ENCODE results near the gene PDE6A.
"Not testable (repeated sequence)": the region's sequence is repeated elsewhere in the genome, so short reads cannot be mapped to it uniquely, and the experiment has no call there.

The PDE6A gene

DNA sequence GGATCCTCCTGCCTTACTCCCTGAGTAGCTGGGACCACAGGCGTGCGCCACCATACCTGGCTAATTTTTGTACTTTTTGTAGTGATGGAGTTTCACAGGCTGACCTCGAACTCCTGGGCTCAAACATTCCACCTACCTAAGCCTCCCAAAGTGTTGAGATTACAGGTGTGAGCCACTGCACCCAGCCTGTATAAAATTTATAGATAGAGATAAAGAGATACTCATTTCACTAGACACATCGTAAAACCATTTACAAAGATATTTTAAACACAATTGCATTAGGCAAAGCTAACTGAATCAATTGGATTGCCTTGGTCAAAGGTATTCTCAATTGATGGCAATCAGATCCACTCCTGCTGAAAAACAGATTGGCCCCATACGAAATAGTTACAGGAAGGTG lies 52.0 kb downstream of the PDE6A start:
- DNase-seq = no peak

DNA sequence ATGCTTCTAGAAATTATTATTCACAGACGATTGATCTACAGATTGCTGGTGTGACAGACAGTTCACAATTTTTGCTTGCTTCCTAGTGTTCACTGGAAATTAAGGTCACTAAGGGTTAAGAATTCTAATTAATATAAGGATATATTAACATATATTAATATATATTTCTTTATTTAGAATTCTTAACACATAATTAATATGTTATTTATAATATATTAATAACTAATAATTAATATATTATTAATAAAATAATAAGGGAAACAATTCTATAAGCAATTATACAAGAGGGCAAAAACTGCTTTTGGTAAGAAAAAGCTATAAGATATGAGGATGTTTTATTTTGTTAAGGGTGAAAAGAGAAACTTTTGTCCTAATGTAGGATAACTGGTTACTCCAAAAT lies 56.3 kb downstream of the PDE6A start:
- DNase-seq = no peak

DNA sequence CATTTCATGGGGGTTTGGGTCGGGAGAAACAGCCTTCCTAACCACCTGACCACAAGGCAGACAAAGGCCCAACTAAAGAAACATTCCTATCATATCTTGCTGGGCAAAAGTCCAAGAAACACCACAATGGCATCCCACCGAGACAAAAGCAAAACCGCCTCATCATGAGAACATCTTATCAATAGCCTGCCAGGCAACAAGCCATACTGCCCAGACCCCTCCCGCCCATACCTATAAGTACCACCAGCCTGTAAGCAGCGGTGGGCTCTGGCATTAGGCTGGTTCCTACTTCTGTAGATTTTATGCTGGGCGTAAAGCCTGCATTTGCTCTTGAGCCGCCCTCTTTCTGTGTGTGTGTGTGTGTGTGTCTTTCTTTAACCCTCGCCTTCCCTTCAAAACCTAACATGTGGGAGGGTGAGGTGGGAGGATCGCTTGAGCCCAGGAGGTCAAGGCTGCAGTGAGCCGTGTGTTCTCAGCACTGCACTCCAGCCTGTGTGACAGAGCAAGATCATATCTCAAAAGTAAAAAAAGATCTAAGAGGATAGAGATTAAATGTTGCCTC lies 56.9 kb downstream of the PDE6A start:
- no peak for DNase-seq

DNA sequence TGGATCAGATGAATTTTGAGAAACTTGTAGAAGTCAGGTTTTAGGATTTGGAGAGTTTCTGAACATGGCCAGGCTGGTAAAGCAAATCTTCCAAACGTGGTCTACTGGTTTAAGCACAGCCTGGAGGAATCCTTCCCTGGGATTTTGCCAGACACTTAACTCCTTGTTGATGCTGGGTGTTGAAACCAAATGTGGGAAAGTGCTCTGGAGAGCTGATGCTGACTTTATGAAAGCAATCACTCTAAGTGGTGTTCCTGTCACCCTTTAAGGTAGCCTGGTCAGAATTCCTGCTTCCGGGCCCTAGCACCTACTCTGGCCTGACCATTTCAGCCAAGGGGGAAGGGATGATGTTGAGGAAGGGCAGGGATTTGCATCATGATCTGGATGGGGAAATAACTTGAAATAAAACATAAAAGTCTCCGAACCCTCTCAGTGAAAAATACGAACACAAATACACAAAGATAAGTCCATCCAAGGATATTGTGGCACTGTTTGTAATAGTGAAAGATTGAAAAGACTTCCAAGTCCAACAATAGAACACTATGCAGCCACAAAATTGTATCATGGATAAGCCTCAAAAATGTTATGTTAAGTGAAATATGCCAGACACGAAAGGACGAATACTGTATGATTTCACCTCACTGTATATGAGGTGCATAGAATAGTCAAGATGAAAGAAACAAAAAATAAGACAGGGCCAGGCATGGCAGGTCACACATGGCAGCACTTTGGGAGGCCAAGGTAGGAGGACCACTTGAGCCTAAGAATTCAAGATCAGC lies 57.7 kb downstream of the PDE6A start:
- DNase-seq = no peak

DNA sequence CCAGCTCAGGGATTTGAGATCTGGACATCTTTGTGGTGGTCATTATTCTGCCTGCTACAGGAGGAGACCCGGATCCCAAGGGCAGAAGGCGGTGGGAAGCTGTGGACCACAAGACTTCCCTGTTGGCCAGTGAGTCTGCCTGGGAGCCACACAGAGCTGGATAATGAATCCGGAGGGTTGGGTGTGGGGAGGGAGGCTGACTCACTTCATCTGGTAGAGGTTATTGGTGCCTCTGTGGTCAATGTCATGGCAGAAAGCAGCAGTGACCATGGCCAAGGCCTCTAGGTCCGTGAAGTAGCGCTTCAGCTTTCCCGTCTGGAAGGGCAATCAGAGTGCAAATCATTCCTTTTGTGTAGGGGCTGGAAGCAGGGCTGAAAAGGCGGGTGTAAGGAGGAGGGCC lies 58.5 kb downstream of the PDE6A start:
- no peak for DNase-seq

DNA sequence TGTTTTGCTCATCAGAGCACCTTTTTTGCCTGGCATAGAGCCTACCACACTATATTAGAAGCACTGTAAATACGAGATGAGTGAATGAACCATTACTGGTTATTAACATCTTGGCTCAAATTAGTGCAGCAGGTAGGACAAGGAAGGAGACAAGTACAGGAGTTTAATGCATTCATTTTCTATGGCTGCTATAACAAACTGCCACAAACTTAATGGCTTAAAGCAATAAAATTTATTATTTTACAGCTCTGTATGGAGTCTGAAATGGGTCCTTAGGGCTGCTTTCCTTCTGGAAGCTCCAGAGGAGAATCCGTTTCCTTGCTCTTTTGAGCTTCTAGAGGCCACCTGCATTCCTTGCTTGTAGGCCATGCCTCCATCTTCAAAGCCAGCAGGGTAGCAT lies 59.1 kb downstream of the PDE6A start:
- no peak for DNase-seq

DNA sequence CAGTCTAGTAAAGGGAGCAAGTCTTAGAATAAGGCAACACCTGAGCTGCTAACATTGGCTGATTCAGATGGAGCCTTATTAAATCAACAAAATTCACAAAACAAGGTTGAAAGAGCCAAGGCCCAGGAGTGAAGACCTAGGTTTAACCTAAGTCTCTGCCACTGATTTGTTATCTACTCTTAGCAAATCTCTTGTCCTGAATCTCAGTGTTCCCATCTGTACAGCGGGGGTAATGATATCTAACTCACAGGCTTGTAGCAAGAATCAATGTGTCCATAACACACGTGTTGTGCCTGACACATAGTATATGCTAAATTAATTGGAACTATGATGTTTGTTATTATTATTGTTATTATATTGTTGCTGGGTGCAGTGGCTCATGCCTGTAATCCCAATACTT lies 61.0 kb downstream of the PDE6A start:
- DNase-seq = no peak

DNA sequence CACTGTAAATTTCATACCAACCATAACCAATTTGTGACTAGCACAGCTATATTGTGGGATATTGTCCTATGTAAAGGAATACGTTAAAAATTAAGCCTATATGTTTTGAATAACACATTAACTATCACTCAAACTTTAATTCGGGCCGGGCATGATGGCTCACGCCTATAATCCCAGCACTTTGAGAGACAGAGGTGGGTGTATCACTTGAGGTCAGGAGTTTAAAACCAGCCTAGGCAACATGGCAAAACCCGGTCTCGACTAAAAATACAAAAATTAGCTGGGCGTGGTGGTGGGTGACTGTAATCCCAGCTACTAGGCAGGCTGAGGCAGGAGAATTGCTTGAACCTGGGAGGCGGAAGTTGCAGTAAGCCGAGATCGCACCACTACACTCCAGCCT lies 62.0 kb downstream of the PDE6A start:
- not testable (repeated sequence) for DNase-seq

DNA sequence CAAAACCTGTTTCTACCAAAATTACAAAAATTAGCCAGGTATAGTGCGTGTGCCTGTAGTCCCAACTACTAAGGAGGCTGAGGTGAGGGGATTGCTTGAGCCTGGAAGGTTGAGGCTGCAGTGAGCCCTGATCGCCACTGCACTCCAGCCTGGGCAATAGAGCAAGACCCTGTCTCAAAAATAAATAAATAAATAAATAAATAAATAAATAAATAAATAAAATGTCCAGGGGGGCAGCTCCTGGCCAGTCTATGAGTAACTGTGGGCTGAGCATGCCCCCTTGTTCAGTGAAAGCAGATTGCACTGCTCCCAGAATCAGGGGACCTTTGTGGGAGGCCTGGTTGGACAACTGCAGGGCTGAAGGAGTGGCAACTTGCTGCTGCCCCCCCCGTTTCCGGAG lies 62.7 kb downstream of the PDE6A start:
- no peak for DNase-seq

DNA sequence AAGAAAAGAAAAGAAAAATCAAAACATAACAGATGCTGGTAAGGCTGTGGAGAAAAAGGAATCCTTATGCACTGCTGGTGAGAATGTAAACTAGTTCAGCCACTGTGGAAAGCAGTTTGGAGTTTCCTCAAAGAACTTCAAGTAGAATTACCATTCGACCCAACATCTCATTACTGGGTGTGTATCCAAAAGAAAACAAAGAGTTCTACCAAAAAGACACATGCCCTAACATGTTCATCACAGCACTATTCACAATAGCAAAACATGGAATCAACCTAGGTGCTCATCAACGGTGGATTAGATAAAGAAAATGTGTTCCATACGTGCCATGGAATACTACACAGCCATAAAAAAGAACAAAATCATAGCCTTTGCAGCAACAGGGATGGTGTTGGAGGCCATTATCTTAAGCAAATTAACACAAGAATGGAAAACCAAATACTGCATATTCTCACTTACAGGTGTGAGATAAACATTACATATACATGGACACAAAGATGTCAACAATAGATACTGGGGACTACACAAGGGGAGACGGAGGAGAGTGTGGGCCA lies 63.4 kb downstream of the PDE6A start:
- DNase-seq = no peak

DNA sequence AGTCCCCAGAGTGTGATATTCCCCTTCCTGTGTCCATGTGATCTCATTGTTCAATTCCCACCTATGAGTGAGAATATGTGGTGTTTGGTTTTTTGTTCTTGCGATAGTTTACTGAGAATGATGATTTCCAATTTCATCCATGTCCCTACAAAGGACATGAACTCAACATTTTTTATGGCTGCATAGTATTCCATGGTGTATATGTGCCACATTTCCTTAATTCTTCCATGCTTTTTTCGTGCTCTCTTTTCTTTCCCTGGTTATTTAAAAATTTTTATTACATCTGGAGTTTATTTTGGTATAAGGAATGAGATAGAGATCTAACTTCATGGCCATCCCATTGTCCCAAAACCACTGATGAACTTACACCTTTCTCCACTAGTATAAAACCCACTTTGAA lies 65.0 kb downstream of the PDE6A start:
- not testable (repeated sequence) for DNase-seq

DNA sequence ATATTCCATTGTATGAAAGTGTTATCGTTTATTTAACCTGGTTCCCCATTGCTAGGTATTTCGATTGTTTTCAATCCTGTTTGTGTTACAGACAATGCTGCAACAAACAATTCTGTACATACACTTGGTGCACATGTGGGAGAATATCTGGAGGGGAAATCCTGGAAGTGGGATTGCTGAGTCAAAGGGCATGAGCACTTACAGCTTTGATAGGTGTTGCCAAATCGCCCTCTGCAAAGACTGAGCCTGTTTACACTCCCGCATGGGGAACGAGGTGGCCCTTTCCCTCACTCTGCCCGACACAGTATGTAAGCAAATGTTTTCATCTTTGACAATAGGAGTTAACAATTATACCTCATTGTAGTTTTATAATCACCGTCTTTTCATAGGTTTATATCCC lies 66.2 kb downstream of the PDE6A start:
- DNase-seq = no peak

DNA sequence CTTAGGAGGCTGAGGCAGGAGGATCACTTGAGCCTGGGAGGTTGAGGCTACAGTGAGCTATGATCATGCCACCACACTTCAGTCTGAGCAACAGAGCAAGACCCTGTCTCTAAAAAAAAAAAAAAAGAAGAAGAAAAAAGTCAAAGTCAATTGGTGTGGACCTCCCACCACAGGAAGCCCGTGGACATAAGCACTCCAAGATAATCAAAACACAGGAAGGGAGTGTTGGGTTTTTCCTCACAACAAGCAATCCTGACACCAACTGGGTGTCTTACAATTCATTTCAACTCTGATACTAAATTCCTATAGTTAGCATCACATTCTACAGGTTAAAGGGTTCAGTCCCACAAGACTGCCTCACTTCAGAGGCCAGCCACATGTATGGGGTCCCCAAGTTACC lies 70.7 kb downstream of the PDE6A start:
- no peak for DNase-seq

DNA sequence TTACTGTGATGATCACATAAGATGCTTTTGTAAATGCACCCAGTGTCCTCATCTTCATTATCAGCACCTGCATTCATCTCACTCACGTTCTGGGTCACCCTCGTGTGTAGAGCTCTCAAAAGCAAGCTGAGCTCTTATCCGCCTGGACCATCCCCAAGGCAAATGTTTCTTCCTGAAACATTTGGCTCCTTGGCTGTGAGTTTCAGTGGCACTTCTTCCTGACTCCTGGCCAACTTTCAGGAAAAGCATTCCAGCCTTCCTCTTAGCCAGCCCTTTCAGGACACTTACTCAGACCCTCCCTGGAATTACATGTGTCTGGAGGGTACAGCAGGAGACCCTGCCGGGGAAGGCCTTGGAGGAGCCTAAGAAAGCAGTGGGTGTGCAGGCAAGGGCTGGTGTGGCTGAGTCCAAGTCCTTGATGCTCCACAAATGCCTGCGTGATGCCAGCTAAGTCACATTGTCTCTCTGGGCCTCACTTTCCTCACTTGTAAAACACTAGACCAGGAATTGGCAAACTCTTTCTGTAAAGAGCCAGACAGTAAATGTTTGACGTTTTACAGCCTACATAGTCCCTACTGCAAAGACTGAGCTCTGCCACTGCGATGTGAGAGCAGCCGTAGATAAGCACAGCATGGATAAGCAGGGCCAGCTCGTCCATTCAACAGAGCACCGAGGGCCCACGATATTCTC lies 72.1 kb downstream of the PDE6A start:
- no peak for DNase-seq

DNA sequence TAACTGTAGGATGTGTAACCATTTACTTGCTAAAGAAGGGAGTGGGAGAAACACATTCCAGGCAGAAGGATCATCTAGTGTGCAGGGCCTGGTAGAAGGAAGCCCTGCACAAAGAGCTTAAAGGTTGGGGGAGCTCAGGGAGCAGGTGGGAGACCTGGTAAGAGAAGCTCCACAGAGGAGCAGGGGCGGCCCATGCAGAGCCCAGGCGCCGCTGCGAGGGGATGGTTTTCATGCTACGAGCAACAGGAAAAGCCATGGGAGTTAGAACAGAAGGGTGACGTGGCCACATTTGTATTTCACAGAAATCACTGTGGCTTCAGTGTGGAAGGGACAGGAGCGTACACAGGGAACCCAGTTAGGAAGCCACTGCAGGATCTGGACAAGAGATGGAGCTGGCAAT lies 73.1 kb downstream of the PDE6A start:
- DNase-seq = no peak

DNA sequence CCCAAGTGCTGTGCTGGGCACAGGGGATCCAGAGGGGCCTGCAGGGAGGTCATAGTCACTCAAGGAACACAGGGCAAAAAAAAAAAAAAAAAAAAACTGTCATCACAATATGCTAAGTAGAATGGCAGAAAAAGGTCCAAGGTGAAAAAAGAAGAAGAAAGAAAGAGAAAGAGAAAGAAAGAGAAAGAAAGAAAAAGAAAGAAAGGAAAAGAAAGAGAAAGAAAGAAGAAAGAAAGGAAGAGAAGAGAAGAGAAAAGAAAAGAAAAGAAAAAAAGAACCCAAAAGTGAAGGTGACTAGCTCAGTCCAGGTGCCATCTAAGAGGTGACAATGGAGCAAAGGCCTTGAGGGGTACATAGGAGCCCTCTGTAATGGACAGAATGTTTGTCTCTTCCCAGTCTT lies 73.9 kb downstream of the PDE6A start:
- DNase-seq = no peak

DNA sequence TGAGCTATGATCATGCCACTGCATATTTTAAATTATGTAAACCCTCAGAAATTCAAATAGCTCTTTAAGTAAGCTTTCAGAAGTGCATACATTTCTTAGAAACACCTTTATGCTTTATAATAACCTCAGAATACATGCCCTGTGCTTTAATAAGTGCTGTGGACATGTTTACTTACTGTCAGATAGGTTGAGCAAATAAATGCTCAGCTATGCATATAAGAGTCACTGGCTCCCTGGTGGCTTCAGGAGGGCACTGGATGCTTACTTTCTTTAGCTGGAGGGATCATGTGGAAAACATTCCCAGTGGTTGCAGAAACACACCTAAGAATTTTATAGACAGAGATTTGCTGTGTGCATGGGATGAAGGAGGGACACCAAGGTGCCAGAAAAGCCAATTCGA lies 74.4 kb downstream of the PDE6A start:
- DNase-seq = no peak

DNA sequence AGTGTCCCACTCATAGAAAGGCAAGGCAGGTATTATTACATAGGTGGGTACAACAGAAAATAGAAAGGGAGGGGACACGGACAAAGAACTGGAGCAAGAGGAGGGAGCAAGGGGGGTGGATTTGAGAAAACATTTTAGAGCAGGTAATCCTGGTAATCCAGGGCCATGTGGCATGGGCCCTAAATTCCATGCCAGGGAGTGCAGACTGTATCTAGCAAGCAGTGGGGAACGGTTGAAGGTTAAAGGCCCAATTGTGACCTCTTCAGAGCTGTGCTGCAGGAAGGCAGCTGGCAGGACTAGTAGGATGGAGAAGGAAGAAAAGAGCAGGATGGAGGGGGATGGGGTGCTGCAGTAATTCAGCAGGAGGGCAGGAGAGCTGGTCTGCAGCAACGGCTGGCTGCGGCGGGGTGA lies 75.2 kb downstream of the PDE6A start:
- DNase-seq = no peak

DNA sequence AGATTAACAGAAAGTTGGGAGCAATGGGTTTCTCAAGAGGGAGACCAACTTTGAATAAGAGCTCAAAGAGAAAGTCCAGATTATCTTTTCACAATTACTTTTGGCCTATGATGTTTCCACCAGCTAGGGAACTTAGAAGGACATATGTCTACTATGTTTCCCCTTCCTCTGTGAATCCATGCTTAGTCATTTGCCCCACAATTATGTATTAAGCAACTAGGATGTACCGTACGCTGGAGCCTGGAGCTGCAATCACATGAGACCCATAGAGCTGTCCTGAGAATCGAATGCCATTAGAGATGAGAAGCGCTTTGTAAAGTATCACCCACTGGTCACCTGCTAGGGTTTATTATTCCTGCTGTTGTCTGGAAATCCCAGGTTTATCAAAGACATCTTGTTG lies 78.8 kb downstream of the PDE6A start:
- no peak for DNase-seq

DNA sequence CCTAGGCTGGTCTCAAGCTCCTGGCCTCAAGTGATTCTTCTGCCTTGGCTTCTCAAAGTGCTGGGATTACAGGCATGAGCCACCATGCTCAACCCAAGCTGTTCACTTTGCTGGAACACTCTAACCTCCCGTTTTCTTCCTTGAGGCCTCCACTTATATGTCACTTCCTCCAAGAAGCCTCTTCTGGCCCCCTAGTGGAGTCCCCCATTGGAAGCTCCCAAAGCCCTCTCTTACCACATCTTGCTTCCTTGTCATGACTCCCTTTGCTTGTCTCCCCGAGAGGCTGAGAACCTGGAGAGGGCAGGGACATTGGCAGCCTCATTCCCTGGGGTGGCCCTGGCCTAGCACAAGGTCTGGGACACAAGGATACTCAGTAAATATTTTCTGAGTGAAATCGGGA lies 80.8 kb downstream of the PDE6A start:
- no peak for DNase-seq

DNA sequence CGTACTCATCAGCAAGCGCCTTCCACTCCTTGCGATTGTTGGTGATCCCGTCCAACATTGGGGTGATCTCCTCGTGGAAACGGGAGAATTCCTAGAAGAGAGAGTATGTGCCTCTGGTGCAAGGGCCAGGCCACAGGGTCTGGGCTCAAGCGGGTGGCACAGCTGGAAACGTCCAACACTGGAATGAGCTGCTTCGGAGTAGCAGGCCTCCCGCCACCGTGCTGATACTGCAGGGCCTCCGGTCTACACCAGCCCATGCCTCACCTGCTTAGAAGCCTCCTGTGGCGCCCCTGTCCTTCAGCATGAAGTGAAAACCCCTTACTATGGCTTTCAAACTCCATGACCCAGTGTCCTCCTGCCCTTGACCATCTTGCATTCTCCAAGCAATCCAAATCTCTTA lies 81.4 kb downstream of the PDE6A start:
- DNase-seq = no peak

DNA sequence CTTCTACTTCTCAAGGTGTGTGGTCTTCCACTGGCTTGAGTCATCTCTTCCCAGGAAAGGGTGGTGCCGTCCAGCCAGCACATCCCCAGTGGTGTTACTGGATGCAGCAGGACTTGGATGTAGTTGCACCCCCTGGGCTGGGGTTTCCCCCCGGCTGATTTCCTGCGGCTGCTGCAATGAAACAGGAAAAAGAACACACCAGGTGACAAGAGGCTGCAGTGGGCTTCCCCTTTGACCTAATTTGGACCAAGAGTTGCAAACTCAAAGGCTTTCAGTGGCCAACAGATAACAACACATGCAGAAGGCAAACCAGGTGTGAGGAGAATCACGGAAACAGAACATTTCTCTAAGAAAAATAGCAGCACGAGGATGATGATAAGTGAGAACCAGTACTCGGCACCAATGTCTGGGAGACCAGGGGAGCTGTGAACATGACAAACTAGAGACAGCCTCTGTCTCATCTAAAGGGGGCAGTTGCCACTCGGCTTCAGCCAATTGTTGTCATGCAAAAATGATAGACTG lies 83.7 kb downstream of the PDE6A start:
- no peak for DNase-seq

DNA sequence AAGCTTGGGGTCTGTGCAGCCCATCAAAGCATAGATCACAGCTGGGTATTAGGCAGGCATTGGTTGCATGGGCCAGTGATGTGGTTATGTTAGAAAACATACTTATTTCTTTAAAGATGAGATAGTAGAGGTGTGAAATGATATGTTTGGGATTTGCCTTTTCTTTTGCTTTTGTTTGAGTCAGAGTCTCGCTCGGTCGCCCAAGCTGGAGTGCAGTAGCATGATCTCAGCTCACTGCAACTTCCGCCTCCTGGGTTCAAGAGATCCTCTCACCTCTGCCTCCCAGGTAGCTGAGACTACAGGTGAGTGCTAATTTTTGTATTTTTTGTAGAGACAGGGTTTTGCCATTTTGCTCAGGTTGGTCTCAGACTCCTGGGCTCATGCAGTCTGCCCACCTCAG lies 84.8 kb downstream of the PDE6A start:
- no peak for DNase-seq

DNA sequence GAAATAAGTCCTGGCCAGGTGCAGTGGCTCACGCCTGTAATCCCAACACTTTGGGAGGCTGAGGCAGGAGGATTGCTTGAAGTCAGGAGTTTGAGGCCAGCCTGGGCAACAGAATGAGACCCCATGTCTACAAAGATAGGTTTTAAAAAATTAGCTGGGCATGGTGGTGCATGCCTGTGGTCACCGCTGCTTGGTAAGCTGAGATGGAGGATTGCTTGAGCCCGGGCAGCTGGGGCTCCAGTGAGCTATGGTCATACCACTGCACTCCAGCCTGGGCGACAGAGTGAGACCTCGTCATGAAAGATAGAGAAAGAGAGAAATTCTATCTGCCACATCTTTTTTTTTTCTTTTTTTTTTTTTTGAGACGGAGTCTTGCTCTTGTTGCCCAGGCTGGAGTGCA lies 86.1 kb downstream of the PDE6A start:
- not testable (repeated sequence) for DNase-seq

Data from retina (tissue), 1 donor.